Measurements from ENCODE around the gene SAA1. TPM values are rescaled to one million over a fixed set of nuclear protein-coding genes. Genes with fewer than 3 reads are reported as not detected.
"Not testable (repeated sequence)": the region's sequence is repeated elsewhere in the genome, so short reads cannot be mapped to it uniquely, and the experiment has no call there.

Gene SAA1
- total RNA-seq, 1 experiment from 2014 or later = not detected

DNA sequence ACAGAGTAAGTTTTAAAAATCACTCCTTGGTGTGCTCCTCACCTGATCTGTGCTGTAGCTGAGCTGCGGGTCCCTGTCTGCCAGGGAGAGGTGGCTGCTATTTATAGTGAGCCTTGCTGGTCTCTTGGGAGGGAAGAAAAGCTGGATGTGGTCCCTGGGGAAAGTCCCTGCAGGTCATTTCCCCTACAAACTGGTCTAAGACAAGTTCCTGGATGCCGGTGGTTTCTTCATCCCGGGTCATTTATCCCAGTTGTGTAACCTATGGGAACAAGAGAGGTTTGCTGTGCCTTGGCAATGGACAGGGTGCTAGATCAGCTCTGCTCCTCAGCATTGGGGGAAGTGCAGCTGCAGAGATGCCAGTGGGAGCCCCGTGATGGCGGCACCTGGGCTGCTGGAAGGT lies 17.5 kb upstream of the SAA1 start, which contains the start of gene SAA2:
SAA2 (minus strand) TSS at position 108 of the 400 bp plus-strand sequence. CDS start 657 bp downstream, outside the sequence.
- Histone ChIP-seq H3K4me3 (ENCODE audit: low read length) (no peak within 1 kb of the TSS), H4K20me1 (ENCODE audit: insufficient read depth, low read depth, low read length) (no peaks in the 10 kb centered on the region), H3K9ac (ENCODE audit: low read length) (no peak within 1 kb of the TSS), H3K27ac (ENCODE audit: low read length) (no peak within 1 kb of the TSS), H3K9me3 (ENCODE audit: low read length) (no peaks in the 10 kb centered on the region), H3K36me3 (ENCODE audit: insufficient read depth, low read length) (no peaks in the 10 kb centered on the region), H3K4me2 (ENCODE audit: low read depth, low read length, poor library complexity, severe bottlenecking) (no peak within 1 kb of the TSS), H2AFZ (ENCODE audit: low read length) (no peak within 1 kb of the TSS), H3K4me1 (ENCODE audit: low read length) (no peaks in the 10 kb centered on the region; the same call in 1 of the 2 replicates), H3K27me3 (ENCODE audit: low read length) (no peaks in the 10 kb centered on the region), H3K79me2 (ENCODE audit: low read length) (no peaks in the 10 kb centered on the region), H3K9me2 (replicated peaks; ENCODE audit: insufficient read depth, low read length) (no peaks in the 10 kb centered on the region)
- DNase-seq = no peak

DNA sequence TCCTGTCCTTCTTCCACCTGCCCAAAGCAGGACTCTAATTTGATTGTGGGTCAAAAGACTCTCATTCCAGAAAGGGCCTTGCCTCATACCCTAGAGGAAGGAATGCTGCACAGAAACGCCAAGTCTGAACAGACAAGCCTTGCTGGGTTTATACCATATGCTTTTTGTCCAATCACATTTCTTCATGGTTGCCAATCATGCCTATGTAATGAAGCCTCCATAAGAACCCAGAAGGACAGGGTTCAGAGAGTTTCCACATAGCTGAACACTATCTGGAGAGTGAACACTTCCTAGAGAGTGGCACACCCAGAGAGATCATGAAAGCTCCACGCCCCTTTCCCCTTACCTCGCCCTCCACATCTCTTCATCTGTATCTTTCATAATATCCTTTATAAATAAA lies 12.8 kb upstream of the SAA1 start:
- H3K36me3 ChIP-seq (ENCODE audit: insufficient read depth, low read length) = no peaks in the 10 kb centered on the region
- no peaks in the 10 kb centered on the region for H4K20me1 ChIP-seq (ENCODE audit: insufficient read depth, low read depth, low read length)
- no peak overlapping the region for H2AFZ ChIP-seq (ENCODE audit: low read length)
- H3K4me3 ChIP-seq (ENCODE audit: low read length) = no peak overlapping the region
- no peaks in the 10 kb centered on the region for H3K4me1 ChIP-seq (ENCODE audit: low read length)
- no peaks in the 10 kb centered on the region for H3K9me3 ChIP-seq (ENCODE audit: low read length)
- H3K9me2 ChIP-seq (replicated peaks; ENCODE audit: insufficient read depth, low read length) = no peaks in the 10 kb centered on the region
- H3K4me2 ChIP-seq (ENCODE audit: low read depth, low read length, poor library complexity, severe bottlenecking) = no peak overlapping the region
- no peak overlapping the region for H3K27ac ChIP-seq (ENCODE audit: low read length)
- H3K27me3 ChIP-seq (ENCODE audit: low read length) = no peaks in the 10 kb centered on the region
- no peak overlapping the region for H3K9ac ChIP-seq (ENCODE audit: low read length)
- no peak for DNase-seq
- no peaks in the 10 kb centered on the region for H3K79me2 ChIP-seq (ENCODE audit: low read length)

DNA sequence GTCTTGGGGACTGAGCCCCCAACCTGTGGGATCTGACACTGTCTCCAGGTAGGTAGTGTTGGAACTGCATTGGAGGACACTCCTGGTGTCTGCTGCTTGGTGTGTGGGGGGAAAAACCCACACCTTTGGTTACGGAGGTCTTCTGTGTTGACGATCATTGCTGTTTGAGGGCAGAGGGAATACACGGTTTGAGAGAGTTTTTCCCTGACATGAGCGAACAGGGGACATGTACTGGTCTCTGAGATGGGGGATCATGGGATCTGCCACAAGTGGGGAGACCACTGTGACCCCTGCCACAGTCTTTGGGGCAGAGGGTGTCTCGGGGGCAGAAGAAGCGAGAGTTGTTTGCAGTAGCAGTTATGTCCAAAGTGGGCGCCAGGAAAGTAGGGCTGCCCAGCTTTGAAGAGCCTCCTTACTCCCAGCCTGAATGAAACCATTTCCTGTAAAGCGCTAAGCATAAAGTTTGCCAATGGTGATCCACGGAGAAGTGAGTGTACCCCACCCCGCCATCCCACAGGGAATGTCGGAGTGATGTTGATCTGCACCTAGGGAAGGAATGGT lies 12.2 kb upstream of the SAA1 start:
- Histone ChIP-seq H4K20me1 (ENCODE audit: insufficient read depth, low read depth, low read length) (no peaks in the 10 kb centered on the region), H3K79me2 (ENCODE audit: low read length) (no peaks in the 10 kb centered on the region), H3K36me3 (ENCODE audit: insufficient read depth, low read length) (no peaks in the 10 kb centered on the region), H3K27me3 (ENCODE audit: low read length) (no peaks in the 10 kb centered on the region), H3K9ac (ENCODE audit: low read length) (no peak overlapping the region), H3K4me3 (ENCODE audit: low read length) (no peak overlapping the region), H3K9me3 (ENCODE audit: low read length) (no peaks in the 10 kb centered on the region), H3K4me1 (ENCODE audit: low read length) (no peaks in the 10 kb centered on the region), H3K27ac (ENCODE audit: low read length) (no peak overlapping the region), H3K4me2 (ENCODE audit: low read depth, low read length, poor library complexity, severe bottlenecking) (no peak overlapping the region), H2AFZ (ENCODE audit: low read length) (no peak overlapping the region), H3K9me2 (replicated peaks; ENCODE audit: insufficient read depth, low read length) (no peaks in the 10 kb centered on the region)
- DNase-seq = no peak

DNA sequence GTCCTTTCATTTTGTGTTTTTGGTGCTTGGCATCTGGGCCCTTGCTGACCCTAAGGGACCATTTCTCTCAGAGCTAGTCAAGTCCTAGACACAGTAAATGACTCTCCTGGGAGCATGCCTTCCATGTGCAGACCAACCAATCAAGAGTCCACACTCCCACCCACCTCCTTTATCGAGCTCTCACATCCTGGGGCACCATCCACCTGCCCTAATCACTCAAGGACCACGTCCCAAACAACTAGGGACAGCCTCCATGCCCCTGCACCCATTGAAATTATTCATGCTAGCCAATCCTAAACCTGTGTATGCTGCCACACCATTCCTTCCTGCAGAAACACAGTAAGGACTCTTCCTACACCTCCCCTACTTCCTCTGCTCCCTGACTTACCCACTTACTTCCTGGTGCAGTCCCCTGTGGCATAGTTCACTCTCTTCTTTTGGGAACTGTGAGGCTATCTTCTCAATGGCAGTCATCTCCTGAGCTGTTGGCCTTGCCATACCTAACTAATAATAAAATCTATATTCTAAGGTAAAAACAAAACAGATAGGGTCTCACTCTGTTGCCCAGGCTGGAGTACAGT lies 11.2 kb upstream of the SAA1 start:
- DNase-seq = no peak
- Histone ChIP-seq H4K20me1 (ENCODE audit: insufficient read depth, low read depth, low read length) (no peaks in the 10 kb centered on the region), H3K4me2 (ENCODE audit: low read depth, low read length, poor library complexity, severe bottlenecking) (no peak overlapping the region), H2AFZ (ENCODE audit: low read length) (no peak overlapping the region), H3K9me2 (replicated peaks; ENCODE audit: insufficient read depth, low read length) (no peaks in the 10 kb centered on the region), H3K9me3 (ENCODE audit: low read length) (no peaks in the 10 kb centered on the region), H3K36me3 (ENCODE audit: insufficient read depth, low read length) (no peaks in the 10 kb centered on the region), H3K4me3 (ENCODE audit: low read length) (no peak overlapping the region), H3K79me2 (ENCODE audit: low read length) (no peaks in the 10 kb centered on the region), H3K4me1 (ENCODE audit: low read length) (no peaks in the 10 kb centered on the region), H3K9ac (ENCODE audit: low read length) (no peak overlapping the region), H3K27ac (ENCODE audit: low read length) (no peak overlapping the region), H3K27me3 (ENCODE audit: low read length) (no peaks in the 10 kb centered on the region)

DNA sequence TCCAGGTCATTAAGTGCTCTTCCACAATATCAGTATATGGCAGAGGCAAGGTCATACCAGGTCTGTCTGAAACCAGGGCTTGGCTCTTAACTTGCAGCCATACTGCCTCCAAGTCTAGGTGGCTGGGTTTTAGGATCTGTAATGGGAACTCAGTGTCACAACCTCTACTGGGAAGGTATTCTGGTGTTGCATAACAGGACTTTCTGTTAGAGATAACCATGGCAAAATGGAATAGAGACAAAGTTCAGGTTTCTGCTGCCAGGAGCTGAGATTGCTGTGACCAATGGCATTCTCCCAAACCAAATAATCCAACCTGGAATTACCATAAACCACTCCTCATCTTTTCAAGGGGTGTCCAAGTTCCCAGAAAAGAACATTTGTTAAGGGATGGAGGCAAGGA lies 6.8 kb upstream of the SAA1 start:
- H3K9ac ChIP-seq (ENCODE audit: low read length) = no peak overlapping the region
- no peak overlapping the region for H3K27ac ChIP-seq (ENCODE audit: low read length)
- H3K79me2 ChIP-seq (ENCODE audit: low read length) = no peaks in the 10 kb centered on the region
- no peaks in the 10 kb centered on the region for H4K20me1 ChIP-seq (ENCODE audit: insufficient read depth, low read depth, low read length)
- no peaks in the 10 kb centered on the region for H3K9me2 ChIP-seq (replicated peaks; ENCODE audit: insufficient read depth, low read length)
- H3K36me3 ChIP-seq (ENCODE audit: insufficient read depth, low read length) = no peaks in the 10 kb centered on the region
- no peaks in the 10 kb centered on the region for H3K4me1 ChIP-seq (ENCODE audit: low read length)
- no peak overlapping the region for H3K4me2 ChIP-seq (ENCODE audit: low read depth, low read length, poor library complexity, severe bottlenecking)
- DNase-seq = no peak
- H3K9me3 ChIP-seq (ENCODE audit: low read length) = no peaks in the 10 kb centered on the region
- H3K27me3 ChIP-seq (ENCODE audit: low read length) = no peaks in the 10 kb centered on the region
- no peak overlapping the region for H2AFZ ChIP-seq (ENCODE audit: low read length)
- H3K4me3 ChIP-seq (ENCODE audit: low read length) = no peak overlapping the region

DNA sequence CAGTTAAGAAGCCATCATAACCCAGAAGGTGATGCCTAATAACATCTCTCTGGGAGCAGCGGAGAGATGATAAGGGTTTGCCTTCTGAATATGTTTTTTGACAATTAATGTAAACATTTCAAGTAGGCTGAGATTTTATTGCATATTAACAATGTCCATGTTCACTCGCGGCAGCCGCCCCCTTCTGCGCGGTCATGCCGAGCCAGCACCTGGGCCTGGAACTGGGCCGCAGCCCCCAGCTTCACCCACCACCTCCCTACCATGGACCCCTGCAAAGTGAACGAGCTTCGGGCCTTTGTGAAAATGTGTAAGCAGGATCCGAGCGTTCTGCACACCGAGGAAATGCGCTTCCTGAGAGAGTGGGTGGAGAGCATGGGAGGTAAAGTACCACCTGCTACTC lies 4.3 kb upstream of the SAA1 start:
- H3K4me2 ChIP-seq (ENCODE audit: low read depth, low read length, poor library complexity, severe bottlenecking) = no peak overlapping the region
- no peak for DNase-seq
- H3K79me2 ChIP-seq (ENCODE audit: low read length) = no peaks in the 10 kb centered on the region
- H3K36me3 ChIP-seq (ENCODE audit: insufficient read depth, low read length) = no peaks in the 10 kb centered on the region
- H3K27ac ChIP-seq (ENCODE audit: low read length) = no peak overlapping the region
- no peaks in the 10 kb centered on the region for H3K4me1 ChIP-seq (ENCODE audit: low read length)
- H4K20me1 ChIP-seq (ENCODE audit: insufficient read depth, low read depth, low read length) = no peaks in the 10 kb centered on the region
- H3K9me3 ChIP-seq (ENCODE audit: low read length) = no peaks in the 10 kb centered on the region
- H3K9me2 ChIP-seq (replicated peaks; ENCODE audit: insufficient read depth, low read length) = no peaks in the 10 kb centered on the region
- H3K4me3 ChIP-seq (ENCODE audit: low read length) = no peak overlapping the region
- no peaks in the 10 kb centered on the region for H3K27me3 ChIP-seq (ENCODE audit: low read length)
- no peak overlapping the region for H3K9ac ChIP-seq (ENCODE audit: low read length)
- no peak overlapping the region for H2AFZ ChIP-seq (ENCODE audit: low read length)

DNA sequence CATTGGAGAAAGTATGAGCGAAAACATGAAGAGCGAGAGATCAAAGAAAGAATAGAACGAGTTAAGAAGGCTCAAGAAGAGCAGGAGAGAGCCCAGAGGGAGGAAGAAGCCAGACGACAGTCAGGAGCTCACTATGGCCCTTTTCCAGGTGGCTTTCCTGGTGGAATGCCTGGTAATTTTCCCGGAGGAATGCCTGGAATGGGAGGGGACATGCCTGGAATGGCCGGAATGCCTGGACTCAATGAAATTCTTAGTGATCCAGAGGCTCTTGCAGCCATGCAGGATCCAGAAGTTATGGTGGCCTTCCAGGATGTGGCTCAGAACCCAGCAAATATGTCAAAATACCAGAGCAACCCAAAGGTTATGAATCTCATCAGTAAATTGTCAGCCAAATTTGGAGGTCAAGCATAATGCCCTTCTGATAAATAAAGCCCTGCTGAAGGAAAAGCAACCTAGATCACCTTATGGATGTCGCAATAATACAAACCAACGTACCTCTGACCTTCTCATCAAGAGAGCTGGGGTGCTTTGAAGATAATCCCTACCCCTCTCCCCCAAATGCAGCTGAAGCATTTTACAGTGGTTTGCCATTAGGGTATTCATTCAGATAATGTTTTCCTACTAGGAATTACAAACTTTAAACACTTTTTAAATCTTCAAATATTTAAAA lies 3.2 kb upstream of the SAA1 start:
- H3K79me2 ChIP-seq (ENCODE audit: low read length); H4K20me1 ChIP-seq (ENCODE audit: insufficient read depth, low read depth, low read length); H3K9me3 ChIP-seq (ENCODE audit: low read length); H3K9ac ChIP-seq (ENCODE audit: low read length); H3K27me3 ChIP-seq (ENCODE audit: low read length); H3K9me2 ChIP-seq (replicated peaks; ENCODE audit: insufficient read depth, low read length); H3K4me3 ChIP-seq (ENCODE audit: low read length); H3K4me1 ChIP-seq (ENCODE audit: low read length); H3K4me2 ChIP-seq (ENCODE audit: low read depth, low read length, poor library complexity, severe bottlenecking); H3K36me3 ChIP-seq (ENCODE audit: insufficient read depth, low read length); H3K27ac ChIP-seq (ENCODE audit: low read length); DNase-seq; H2AFZ ChIP-seq (ENCODE audit: low read length): not testable (repeated sequence)

DNA sequence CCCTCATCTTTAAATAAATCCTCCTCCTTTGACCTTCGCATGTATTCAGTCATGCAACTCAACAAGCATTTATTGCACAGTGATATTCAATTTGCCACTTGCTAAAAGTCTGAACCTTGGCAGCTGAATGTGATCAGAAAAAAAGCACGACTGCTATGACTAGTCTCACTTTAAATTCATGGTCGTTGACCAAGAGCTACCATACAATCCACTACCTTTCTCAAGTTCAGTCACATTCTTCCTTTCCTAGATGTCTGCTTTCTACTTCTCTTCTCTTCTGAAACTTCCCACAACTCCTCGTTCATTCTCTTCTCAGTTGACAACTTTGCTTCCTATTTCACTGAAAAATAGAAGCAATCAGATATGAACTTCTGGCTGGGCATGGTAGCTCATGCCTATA lies 2.0 kb upstream of the SAA1 start:
- H3K4me2 ChIP-seq (ENCODE audit: low read depth, low read length, poor library complexity, severe bottlenecking) = no peak overlapping the region
- DNase-seq = no peak
- H3K9ac ChIP-seq (ENCODE audit: low read length) = no peak overlapping the region

More for the DNA sequence above, 2.0 kb upstream of the SAA1 start:
- Histone ChIP-seq H3K79me2 (ENCODE audit: low read length) (no peaks in the 10 kb centered on the region), H3K36me3 (ENCODE audit: insufficient read depth, low read length) (no peaks in the 10 kb centered on the region), H3K9me2 (replicated peaks; ENCODE audit: insufficient read depth, low read length) (no peaks in the 10 kb centered on the region), H3K27ac (ENCODE audit: low read length) (no peak overlapping the region), H3K27me3 (ENCODE audit: low read length) (no peaks in the 10 kb centered on the region), H4K20me1 (ENCODE audit: insufficient read depth, low read depth, low read length) (no peaks in the 10 kb centered on the region), H2AFZ (ENCODE audit: low read length) (no peak overlapping the region; the same call in 1 of the 2 replicates), H3K4me3 (ENCODE audit: low read length) (no peak overlapping the region), H3K4me1 (ENCODE audit: low read length) (no peaks in the 10 kb centered on the region), H3K9me3 (ENCODE audit: low read length) (no peaks in the 10 kb centered on the region)
